Keratinocyte (primary cell): Measurements from ENCODE around the gene DTL. TPM values are rescaled to one million over a fixed set of nuclear protein-coding genes. Genes with fewer than 3 reads are reported as not detected.
"Not testable (repeated sequence)": the region's sequence is repeated elsewhere in the genome, so short reads cannot be mapped to it uniquely, and the experiment has no call there.

Source experiments
- DNase-seq: peaks from one replicate; pipeline ENCODE4 v3.0.0-alpha.2; 2011; ENCODE audit warnings: low read depth, missing footprints, low spot score
- FAIRE-seq: peaks from 2 replicates; lab custom pipeline; 2011; peaks lifted over from hg19 to GRCh38; lab: Jason Lieb, UNC
- H2AFZ ChIP-seq: 2 replicates; pipeline ENCODE4 v1.6.0; 2012; ENCODE audit warnings: low read length, control low read depth, inconsistent platforms; ENCODE audit not compliant: control insufficient read depth
- H3K27ac ChIP-seq: 2 replicates; pipeline ENCODE4 v1.5.1; 2011; ENCODE audit warnings: low read length; ENCODE audit not compliant: control insufficient read depth, insufficient read depth
- H3K27me3 ChIP-seq: 3 replicates; pipeline ENCODE4 v1.6.0; 2011; ENCODE audit warnings: low read length; ENCODE audit not compliant: control insufficient read depth, insufficient read depth; ENCODE audit errors: extremely low read depth
- H3K36me3 ChIP-seq, 2 experiments: 2 replicates in 1 of 2; 3 replicates in 1 of 2; pipeline ENCODE4 v1.5.1; 2011; ENCODE audit warnings: low read length in 2 of 2, mild to moderate bottlenecking in 1 of 2; ENCODE audit not compliant: control insufficient read depth in 2 of 2, insufficient read depth in 2 of 2; ENCODE audit errors: extremely low read depth in 1 of 2
- H3K4me1 ChIP-seq: 3 replicates; pipeline ENCODE4 v1.5.1; 2011; ENCODE audit warnings: low read length; ENCODE audit not compliant: control insufficient read depth, insufficient read depth; ENCODE audit errors: extremely low read depth
- H3K4me2 ChIP-seq: 3 replicates; pipeline ENCODE4 v1.6.0; 2011; ENCODE audit warnings: low read depth, low read length; ENCODE audit not compliant: control insufficient read depth, insufficient read depth; ENCODE audit errors: extremely low read depth
- H3K4me3 ChIP-seq, 3 experiments: fragments of 200-600 bp in 1 of 3; sonication (generic) in 1 of 3; 2 replicates in 2 of 3; 3 replicates in 1 of 3; pipeline ENCODE4 v1.5.1; 2011 to 2016; ENCODE audit warnings: low read length in 3 of 3, mild to moderate bottlenecking in 3 of 3, control low read depth in 2 of 3, inconsistent platforms in 1 of 3, low read depth in 1 of 3, mixed read lengths in 1 of 3, mixed run types in 1 of 3, moderate library complexity in 1 of 3; ENCODE audit not compliant: control insufficient read depth in 2 of 3, insufficient read depth in 2 of 3; ENCODE audit errors: extremely low read depth in 1 of 3
- H3K79me2 ChIP-seq: 2 replicates; pipeline ENCODE4 v1.6.0; 2012; ENCODE audit warnings: low read length; ENCODE audit not compliant: control insufficient read depth, insufficient read depth
- H3K9ac ChIP-seq: 3 replicates; pipeline ENCODE4 v1.6.0; 2011; ENCODE audit warnings: low read length; ENCODE audit not compliant: control insufficient read depth, insufficient read depth; ENCODE audit errors: extremely low read depth
- H3K9me1 ChIP-seq: 3 replicates; pipeline ENCODE4 v1.6.0; 2011; ENCODE audit warnings: low read length; ENCODE audit not compliant: control insufficient read depth, insufficient read depth; ENCODE audit errors: extremely low read depth
- H3K9me3 ChIP-seq: 2 replicates; pipeline ENCODE4 v1.5.1; 2012; ENCODE audit warnings: low read depth, low read length; ENCODE audit not compliant: control insufficient read depth
- H4K20me1 ChIP-seq: 3 replicates; pipeline ENCODE4 v1.6.0; 2011; ENCODE audit warnings: low read length; ENCODE audit not compliant: control insufficient read depth, insufficient read depth; ENCODE audit errors: extremely low read depth
- EZH2 ChIP-seq: IDR thresholded peaks from one replicate; pipeline ENCODE4 v1.6.1; 2012; ENCODE audit warnings: inconsistent platforms, mild to moderate bottlenecking, low read length, moderate library complexity
- dilution Hi-C: fragments of 300-500 bp; cut with MboI; formaldehyde crosslinking; loops from one replicate; pipeline ENCODE4 v1.7.0; 2020; ENCODE audit warnings: low sequenced_read_pairs; ENCODE audit not compliant: extremely low pct_ligation_motif_present
- polyA plus RNA-seq, 5 experiments: library from polyadenylated mRNA; depleted of rRNA in 3 of 5; stranded (reverse) in 3 of 5; stranded (forward) in 1 of 5; unstranded in 1 of 5; fragments of >200 nt; gene quantifications; 1 replicate in 1 of 5; 2 replicates in 3 of 5; 3 replicates in 1 of 5; pipeline versions ENCODE4 v1.2.1 to v1.2.3, GENCODE V29; 2011 to 2012; ENCODE audit warnings: missing spikeins in 2 of 5, low read depth in 1 of 5, low replicate concordance in 1 of 5
- TF ChIP-seq, protein P1 (sequence below), 3 experiments: IDR thresholded peaks in 1 of 3; conservative IDR thresholded peaks in 1 of 3; optimal IDR thresholded peaks in 1 of 3; 2 replicates in 2 of 3; 3 replicates in 1 of 3; pipeline versions ENCODE3 to v1.5.1; 2011; ENCODE audit warnings: low read length in 3 of 3, mild to moderate bottlenecking in 3 of 3, moderate library complexity in 2 of 3, control low read depth in 1 of 3, inconsistent platforms in 1 of 3; ENCODE audit not compliant: insufficient read depth in 2 of 3; ENCODE audit errors: extremely low read depth in 1 of 3

DTL gene
- polyA plus RNA-seq, 1 donor (not counting 4 experiments of a cell fraction or from before 2014, with no cell fraction given), result 9.3 TPM

DNA sequence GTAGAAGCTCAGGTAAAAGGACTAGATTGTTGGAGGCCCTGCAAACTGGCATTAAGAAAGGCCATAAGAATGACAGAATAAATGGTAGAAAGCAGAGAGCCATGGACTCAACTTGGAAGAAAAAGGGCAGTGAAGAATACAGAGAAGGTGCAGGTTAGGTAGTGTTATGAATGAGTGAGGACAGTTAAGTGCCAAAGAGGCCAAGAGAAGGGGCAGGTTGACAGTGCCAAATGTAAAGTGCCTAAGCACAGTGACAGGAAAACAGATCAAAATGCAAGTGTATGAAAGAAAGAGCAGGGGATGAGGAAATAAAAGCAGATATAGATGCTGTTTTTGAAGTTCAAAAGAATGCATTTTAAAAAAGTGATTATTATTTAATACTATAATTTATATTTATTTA, 43.9 kb upstream of the DTL start:
- Histone ChIP-seq H3K4me1 (no peaks in the 10 kb centered on the region), H3K9me3 (no peaks in the 10 kb centered on the region), H3K9ac (no peak overlapping the region), H3K79me2 (no peaks in the 10 kb centered on the region), H3K4me2 (no peak overlapping the region), H3K27ac (no peak overlapping the region), H2AFZ (no peak overlapping the region), H3K9me1 (no peaks in the 10 kb centered on the region), H3K4me3 (no peak overlapping the region), H3K36me3 (no peaks in the 10 kb centered on the region), H3K27me3 (no peaks in the 10 kb centered on the region), H4K20me1 (no peaks in the 10 kb centered on the region)
- dilution Hi-C loops, result no loop called here
- TF ChIP-seq EZH2, result no peak
- TF ChIP-seq, protein P1, sequence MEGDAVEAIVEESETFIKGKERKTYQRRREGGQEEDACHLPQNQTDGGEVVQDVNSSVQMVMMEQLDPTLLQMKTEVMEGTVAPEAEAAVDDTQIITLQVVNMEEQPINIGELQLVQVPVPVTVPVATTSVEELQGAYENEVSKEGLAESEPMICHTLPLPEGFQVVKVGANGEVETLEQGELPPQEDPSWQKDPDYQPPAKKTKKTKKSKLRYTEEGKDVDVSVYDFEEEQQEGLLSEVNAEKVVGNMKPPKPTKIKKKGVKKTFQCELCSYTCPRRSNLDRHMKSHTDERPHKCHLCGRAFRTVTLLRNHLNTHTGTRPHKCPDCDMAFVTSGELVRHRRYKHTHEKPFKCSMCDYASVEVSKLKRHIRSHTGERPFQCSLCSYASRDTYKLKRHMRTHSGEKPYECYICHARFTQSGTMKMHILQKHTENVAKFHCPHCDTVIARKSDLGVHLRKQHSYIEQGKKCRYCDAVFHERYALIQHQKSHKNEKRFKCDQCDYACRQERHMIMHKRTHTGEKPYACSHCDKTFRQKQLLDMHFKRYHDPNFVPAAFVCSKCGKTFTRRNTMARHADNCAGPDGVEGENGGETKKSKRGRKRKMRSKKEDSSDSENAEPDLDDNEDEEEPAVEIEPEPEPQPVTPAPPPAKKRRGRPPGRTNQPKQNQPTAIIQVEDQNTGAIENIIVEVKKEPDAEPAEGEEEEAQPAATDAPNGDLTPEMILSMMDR (optimal IDR thresholded peaks at IDR 0.05 in 1 of 3, IDR thresholded peaks at IDR 0.05 in 1 of 3, conservative IDR thresholded peaks at IDR 0.05 in 1 of 3; ENCODE audit: extremely low read depth in 1 of 3, insufficient read depth in 2 of 3, low read length in 3 of 3), result no peak
- FAIRE-seq, result no peak
- no peak for DNase-seq

DNA sequence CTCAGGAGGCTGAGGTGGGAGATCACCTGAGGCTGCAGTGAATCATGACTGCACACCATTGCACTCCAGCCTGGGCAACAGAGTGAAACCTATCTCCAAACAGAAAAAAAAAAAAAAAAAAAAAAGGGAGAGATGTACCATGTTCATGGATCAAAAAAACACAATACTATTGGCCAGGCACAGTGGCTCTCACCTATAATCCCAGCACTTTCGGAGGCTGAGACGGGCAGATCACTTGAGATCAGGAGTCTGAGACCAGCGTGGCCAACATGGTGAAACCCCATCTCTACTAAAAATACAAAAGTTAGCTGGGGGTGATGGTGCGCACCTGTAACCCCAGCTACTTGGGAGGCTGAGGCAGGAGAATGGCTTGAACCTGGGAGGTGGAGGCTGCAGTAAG, 38.1 kb upstream of the DTL start:
- H3K36me3 ChIP-seq, dilution Hi-C loops: not testable (repeated sequence)

DNA sequence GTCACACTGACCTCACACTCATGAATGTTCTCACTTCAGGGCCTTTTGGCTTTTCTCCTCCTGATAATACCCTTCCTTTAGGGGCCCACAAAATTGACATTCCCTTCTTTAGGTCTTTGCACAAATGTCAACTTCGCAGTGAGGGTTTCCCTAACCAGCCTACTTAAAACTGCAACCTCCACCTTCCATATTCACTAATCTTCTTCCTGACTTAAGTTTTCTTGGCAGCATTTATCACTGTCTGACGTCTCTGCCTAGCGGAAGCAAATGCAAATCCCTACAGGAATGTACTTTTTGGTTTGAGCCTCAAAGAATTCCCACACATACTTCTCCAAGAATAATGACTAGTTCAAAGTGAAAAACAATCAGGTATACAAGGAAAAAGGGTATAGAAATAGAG, 33.0 kb upstream of the DTL start:
- no peak overlapping the region for H3K27ac ChIP-seq
- H3K4me2 ChIP-seq, result no peak overlapping the region
- no peaks in the 10 kb centered on the region for H3K9me1 ChIP-seq
- TF ChIP-seq EZH2, result no peak
- TF ChIP-seq, protein P1 (optimal IDR thresholded peaks at IDR 0.05 in 1 of 3, IDR thresholded peaks at IDR 0.05 in 1 of 3, conservative IDR thresholded peaks at IDR 0.05 in 1 of 3; ENCODE audit: extremely low read depth in 1 of 3, insufficient read depth in 2 of 3, low read length in 3 of 3), result no peak
- no peak overlapping the region for H3K4me3 ChIP-seq
- no peaks in the 10 kb centered on the region for H3K9me3 ChIP-seq
- H3K36me3 ChIP-seq, result peaks cover 2% of the 10 kb centered on the region in 2 experiments
- no peaks in the 10 kb centered on the region for H4K20me1 ChIP-seq
- dilution Hi-C loops, result no loop called here
- H2AFZ ChIP-seq, result no peak overlapping the region
- H3K27me3 ChIP-seq, result no peaks in the 10 kb centered on the region
- H3K9ac ChIP-seq, result no peak overlapping the region
- FAIRE-seq, result no peak
- H3K4me1 ChIP-seq, result no peaks in the 10 kb centered on the region
- H3K79me2 ChIP-seq, result no peaks in the 10 kb centered on the region
- no peak for DNase-seq

More for the DNA sequence above, 38.1 kb upstream of the DTL start:
- H3K27me3 ChIP-seq, H3K4me2 ChIP-seq, DNase-seq, H3K27ac ChIP-seq, H3K9ac ChIP-seq, FAIRE-seq, H2AFZ ChIP-seq, H3K9me3 ChIP-seq, H3K4me3 ChIP-seq, H3K4me1 ChIP-seq, H4K20me1 ChIP-seq, H3K9me1 ChIP-seq, H3K79me2 ChIP-seq: not testable (repeated sequence)
